ENCODE measurements around the gene MTAP.

DNA sequence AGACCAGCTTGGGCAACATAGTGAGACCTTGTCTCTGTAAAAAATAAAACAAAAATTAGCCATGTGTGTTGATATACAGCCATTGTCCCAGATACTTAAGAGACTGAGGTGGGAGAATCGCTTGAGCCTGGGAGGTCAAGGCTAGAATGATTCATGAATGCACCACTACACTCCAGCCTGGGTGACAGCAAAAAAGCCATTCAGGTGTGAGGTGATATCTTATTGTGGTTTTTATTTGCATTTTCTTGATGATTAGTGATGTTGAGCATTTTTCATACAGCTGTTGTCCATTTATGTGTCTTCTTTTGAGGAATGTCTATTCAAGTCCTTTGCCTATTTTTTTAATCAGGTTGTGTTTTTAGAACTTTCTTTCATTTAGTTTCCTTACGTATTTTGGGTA is 23.2 kb downstream of the MTAP start:
- TF ChIP-seq, protein P1, sequence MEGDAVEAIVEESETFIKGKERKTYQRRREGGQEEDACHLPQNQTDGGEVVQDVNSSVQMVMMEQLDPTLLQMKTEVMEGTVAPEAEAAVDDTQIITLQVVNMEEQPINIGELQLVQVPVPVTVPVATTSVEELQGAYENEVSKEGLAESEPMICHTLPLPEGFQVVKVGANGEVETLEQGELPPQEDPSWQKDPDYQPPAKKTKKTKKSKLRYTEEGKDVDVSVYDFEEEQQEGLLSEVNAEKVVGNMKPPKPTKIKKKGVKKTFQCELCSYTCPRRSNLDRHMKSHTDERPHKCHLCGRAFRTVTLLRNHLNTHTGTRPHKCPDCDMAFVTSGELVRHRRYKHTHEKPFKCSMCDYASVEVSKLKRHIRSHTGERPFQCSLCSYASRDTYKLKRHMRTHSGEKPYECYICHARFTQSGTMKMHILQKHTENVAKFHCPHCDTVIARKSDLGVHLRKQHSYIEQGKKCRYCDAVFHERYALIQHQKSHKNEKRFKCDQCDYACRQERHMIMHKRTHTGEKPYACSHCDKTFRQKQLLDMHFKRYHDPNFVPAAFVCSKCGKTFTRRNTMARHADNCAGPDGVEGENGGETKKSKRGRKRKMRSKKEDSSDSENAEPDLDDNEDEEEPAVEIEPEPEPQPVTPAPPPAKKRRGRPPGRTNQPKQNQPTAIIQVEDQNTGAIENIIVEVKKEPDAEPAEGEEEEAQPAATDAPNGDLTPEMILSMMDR (IDR thresholded peaks at IDR 0.05; ENCODE audit: borderline replicate concordance, extremely low read depth, low read length, poor library complexity, severe bottlenecking), result no peak
- TF ChIP-seq EZH2 (IDR thresholded peaks at IDR 0.05; ENCODE audit: borderline replicate concordance, low read depth, low read length, severe bottlenecking), result no peak
